NOMO-1 (cell line): ENCODE results near the gene ART3.
"Not testable (repeated sequence)": the region's sequence is repeated elsewhere in the genome, so short reads cannot be mapped to it uniquely, and the experiment has no call there.

Experiments
- DNase-seq, 2 experiments: peaks; one replicate each; lab custom pipeline; 2025; ENCODE audit not compliant: unreplicated experiment in 2 of 2; lab: John Stamatoyannopoulos, UW

ART3 gene

GRCh38 chr4:76074468-76074867 lies at the start of gene ART3:
Gene ART3 (plus strand): TSS chr4:76074709. CDS start chr4:76075890, 1,181 bp downstream.
- no peak for DNase-seq

- peak; percentile 43 to 76 for DNase-seq
Measured at GRCh38 chr4:76028350-76028765, 46.2 kb upstream of the ART3 start.

- DNase-seq = peak; percentile 15 to 70
Measured at GRCh38 chr4:76029300-76029699, 45.2 kb upstream of the ART3 start.

- DNase-seq = peak; percentile 82 to 97
Measured at GRCh38 chr4:76035141-76035540, 39.4 kb upstream of the ART3 start.

GRCh38 chr4:76035799-76036380 lies 38.6 kb upstream of the ART3 start, which contains the start of gene CXCL11:
Gene CXCL11 (minus strand): TSS chr4:76036070. CDS start chr4:76035987, 83 bp downstream.
- no peak for DNase-seq

- no peak for DNase-seq
Measured at GRCh38 chr4:76036855-76037254, 37.7 kb upstream of the ART3 start.

GRCh38 chr4:76042241-76042998 lies 32.1 kb upstream of the ART3 start:
- not testable (repeated sequence) for DNase-seq

GRCh38 chr4:76043306-76043705 lies 31.2 kb upstream of the ART3 start:
- DNase-seq = not testable (repeated sequence)

- DNase-seq = not testable (repeated sequence)
Measured at GRCh38 chr4:76044686-76045085, 29.8 kb upstream of the ART3 start.

GRCh38 chr4:76049860-76050416 lies 24.6 kb upstream of the ART3 start:
- DNase-seq = not testable (repeated sequence)

- not testable (repeated sequence) for DNase-seq
Measured at GRCh38 chr4:76050560-76051050, 23.9 kb upstream of the ART3 start.

- peak; percentile 10 to 65 for DNase-seq
Measured at GRCh38 chr4:76053730-76054129, 20.8 kb upstream of the ART3 start.

GRCh38 chr4:76055016-76055415 lies 19.5 kb upstream of the ART3 start:
- DNase-seq = peak; percentile 14 to 54

GRCh38 chr4:76055421-76055820 lies 19.1 kb upstream of the ART3 start:
- DNase-seq = peak in 1 of 2 experiments; percentile 3

- peak in 1 of 2 experiments; percentile 26 for DNase-seq
Measured at GRCh38 chr4:76058302-76058701, 16.2 kb upstream of the ART3 start.

- peak in 1 of 2 experiments; percentile 49 for DNase-seq
Measured at GRCh38 chr4:76058888-76059426, 15.6 kb upstream of the ART3 start.

- DNase-seq = peak; percentile 52 to 93
Measured at GRCh38 chr4:76059750-76060149, 14.8 kb upstream of the ART3 start.

GRCh38 chr4:76060506-76060905 lies 14.0 kb upstream of the ART3 start:
- DNase-seq = peak; percentile 21 to 69

GRCh38 chr4:76061421-76061820 lies 13.1 kb upstream of the ART3 start:
- no peak for DNase-seq

- peak; percentile 10 to 90 for DNase-seq
Measured at GRCh38 chr4:76061982-76062381, 12.5 kb upstream of the ART3 start.

GRCh38 chr4:76066546-76066945 lies 8.0 kb upstream of the ART3 start:
- no peak for DNase-seq
